Mucosa of descending colon (tissue), 3 donors: ENCODE measurements around the gene NRL. TPM values are rescaled to one million over a fixed set of nuclear protein-coding genes. Genes with fewer than 3 reads are reported as not detected.
"Not testable (repeated sequence)": the region's sequence is repeated elsewhere in the genome, so short reads cannot be mapped to it uniquely, and the experiment has no call there.

Experiments
- ATAC-seq: fragments of 200-7000 bp; cut with Tn5 transposase; one replicate; pipeline ENCODE4 v1.9.1; 2020; ENCODE audit warnings: mild to moderate bottlenecking, moderate library complexity
- DNase-seq, 3 donors: peaks; one replicate each; pipeline ENCODE4 v3.0.0-alpha.2; 2020
- H3K36me3 ChIP-seq: fragments of 200-600 bp; one replicate; pipeline ENCODE4 v1.8.0; 2021; ENCODE audit warnings: low read depth, mild to moderate bottlenecking
- H3K4me1 ChIP-seq: fragments of 200-600 bp; one replicate; pipeline ENCODE4 v1.8.0; 2021; ENCODE audit warnings: low read depth, mild to moderate bottlenecking
- H3K4me3 ChIP-seq: fragments of 200-600 bp; one replicate; pipeline ENCODE4 v1.8.0; 2021; ENCODE audit warnings: mild to moderate bottlenecking
- H3K9me3 ChIP-seq: fragments of 200-600 bp; one replicate; pipeline ENCODE4 v1.8.0; 2021; ENCODE audit warnings: mild to moderate bottlenecking
- intact Hi-C, 2 donors: fragments of 100-400 bp; cut with DNase I in 1 of 2; cut with micrococcal nuclease in 1 of 2; formaldehyde crosslinking; loops; one replicate each; pipeline versions ENCODE4 v1.11.0 to v1.11.1; 2022; cut with DNase I, micrococcal nuclease
- total RNA-seq, 3 donors: library from RNA; stranded (reverse); fragmentation: NEBNext Ultra II Directional in 2 of 3; extraction: Animal tissue kit (Norgen Biotek cat#: 25700) in 2 of 3; gene quantifications; one replicate each; pipeline versions ENCODE4 v1.2.1 to v1.2.4, GENCODE V29; 2021 to 2023
- TF ChIP-seq, protein P1 (sequence below): fragments of 200-600 bp; IDR thresholded peaks from one replicate; pipeline ENCODE4 v1.8.0; 2022; ENCODE audit warnings: antibody characterized with exemption, mild to moderate bottlenecking
- donor health status: DM: no; HTN: no; CAD: no; lungs with moderate emphysema.
- donor health status: DM: no; HTN: no; CAD: no.
- donor health status: DM: no; HTN: yes; CAD: no.

The NRL gene
- total RNA-seq, 3 donors from 2014 or later = 2.3 to 4.5 (median 2.8) TPM

DNA sequence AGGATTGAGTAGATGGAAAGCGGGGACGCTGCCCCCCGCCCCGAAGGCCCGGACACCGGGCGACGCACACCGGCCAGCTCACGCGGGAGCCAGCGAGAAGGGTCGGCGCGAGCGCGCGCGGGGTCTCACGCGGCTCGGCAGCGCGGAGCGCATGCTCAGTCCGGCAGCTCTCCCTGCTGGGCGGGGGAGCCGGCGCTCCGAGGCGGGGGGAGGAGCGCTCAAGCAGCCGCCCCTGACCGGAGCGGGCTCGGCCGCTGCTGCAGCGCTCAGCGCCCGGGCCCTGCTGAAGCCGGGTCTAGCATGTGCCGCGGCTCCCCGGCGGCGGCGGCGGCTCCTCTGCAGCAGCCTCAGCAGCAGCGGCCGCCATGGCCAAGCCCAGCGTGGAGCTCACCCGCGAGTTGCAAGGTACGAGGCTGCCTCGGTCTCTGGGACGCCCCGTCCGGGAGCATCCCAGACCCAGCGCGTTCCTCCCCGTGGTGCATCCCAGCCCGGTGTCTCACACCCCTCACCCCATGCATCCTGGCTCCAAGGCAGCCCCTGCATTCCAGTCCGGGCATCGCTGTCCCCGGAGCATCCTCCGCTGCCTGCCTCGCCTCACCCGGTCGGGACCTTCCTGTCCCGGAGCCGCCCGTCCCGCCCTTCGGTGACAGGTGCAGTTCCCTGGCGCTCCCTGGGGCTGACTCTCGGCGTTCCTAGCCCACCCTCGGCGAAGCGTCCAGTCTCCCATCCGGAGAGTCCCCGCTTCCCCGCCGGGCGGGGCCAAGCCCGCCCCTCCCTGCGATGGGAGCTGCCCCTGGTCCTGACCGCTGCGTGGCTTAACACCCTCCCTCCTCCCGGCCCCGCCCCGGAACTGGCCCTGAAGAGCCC, 62.7 kb downstream of the NRL start, which contains the start of gene CARMIL3:
TSS of gene CARMIL3 (plus strand) at position 221 of the 867 bp plus-strand sequence. CDS start at position 366, 145 bp downstream.
- Histone ChIP-seq H3K36me3 (no peaks in the 10 kb centered on the region), H3K4me3 (peak within 1 kb of the TSS; percentile 40), H3K4me1 (peaks cover 9% of the 10 kb centered on the region), H3K9me3 (no peaks in the 10 kb centered on the region)
- ATAC-seq = peak; percentile 92
- peak; percentile 68 to 81 (median 76) for DNase-seq
- TF ChIP-seq, protein P1, sequence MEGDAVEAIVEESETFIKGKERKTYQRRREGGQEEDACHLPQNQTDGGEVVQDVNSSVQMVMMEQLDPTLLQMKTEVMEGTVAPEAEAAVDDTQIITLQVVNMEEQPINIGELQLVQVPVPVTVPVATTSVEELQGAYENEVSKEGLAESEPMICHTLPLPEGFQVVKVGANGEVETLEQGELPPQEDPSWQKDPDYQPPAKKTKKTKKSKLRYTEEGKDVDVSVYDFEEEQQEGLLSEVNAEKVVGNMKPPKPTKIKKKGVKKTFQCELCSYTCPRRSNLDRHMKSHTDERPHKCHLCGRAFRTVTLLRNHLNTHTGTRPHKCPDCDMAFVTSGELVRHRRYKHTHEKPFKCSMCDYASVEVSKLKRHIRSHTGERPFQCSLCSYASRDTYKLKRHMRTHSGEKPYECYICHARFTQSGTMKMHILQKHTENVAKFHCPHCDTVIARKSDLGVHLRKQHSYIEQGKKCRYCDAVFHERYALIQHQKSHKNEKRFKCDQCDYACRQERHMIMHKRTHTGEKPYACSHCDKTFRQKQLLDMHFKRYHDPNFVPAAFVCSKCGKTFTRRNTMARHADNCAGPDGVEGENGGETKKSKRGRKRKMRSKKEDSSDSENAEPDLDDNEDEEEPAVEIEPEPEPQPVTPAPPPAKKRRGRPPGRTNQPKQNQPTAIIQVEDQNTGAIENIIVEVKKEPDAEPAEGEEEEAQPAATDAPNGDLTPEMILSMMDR = no peak
- intact Hi-C loops = loop anchor here in 1 of 2 donors (10.0 kb wide), 1 partner anchor 53 kb away; no protein-coding TSS in a partner anchor

DNA sequence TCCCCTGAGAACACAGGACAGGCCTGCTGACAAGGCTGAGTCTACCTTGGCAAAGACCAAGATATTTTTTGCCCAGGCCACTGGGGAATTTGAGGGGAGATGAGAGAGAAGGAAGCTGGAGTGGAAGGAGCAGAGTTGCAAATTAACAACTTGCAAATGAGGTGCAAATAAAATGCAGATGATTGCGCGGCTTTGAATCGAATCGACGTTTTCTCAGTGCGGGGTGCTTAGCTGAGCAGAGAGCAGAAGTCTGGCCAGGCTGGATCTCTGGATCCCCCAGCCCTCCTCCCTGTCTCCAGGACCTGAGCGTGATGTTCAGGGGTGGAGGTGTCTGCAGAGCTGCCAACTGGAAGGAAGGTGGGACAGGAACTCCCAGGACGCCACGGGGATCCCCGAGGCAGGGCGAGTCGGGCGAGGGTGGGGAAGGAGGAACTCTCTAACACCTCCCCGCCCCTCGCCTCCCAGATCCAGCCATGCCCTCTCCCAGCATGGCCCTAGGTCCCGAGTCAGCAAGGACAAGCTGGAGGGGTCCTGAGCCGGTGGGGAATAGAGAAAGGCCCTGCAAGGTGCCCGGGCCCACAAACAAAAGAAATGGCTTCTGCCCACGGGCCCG, 63.5 kb downstream of the NRL start:
- Histone ChIP-seq H3K4me1 (peaks cover 9% of the 10 kb centered on the region), H3K9me3 (no peaks in the 10 kb centered on the region), H3K36me3 (no peaks in the 10 kb centered on the region), H3K4me3 (peak overlapping the region; percentile 40)
- ATAC-seq = peak; percentile 53
- peak in 2 of 3 donors; percentile 56 to 75 for DNase-seq
- intact Hi-C loops = loop anchor here in 1 of 2 donors (10.0 kb wide), 1 partner anchor 54 kb away; no protein-coding TSS in a partner anchor
- TF ChIP-seq, protein P1 = no peak

DNA sequence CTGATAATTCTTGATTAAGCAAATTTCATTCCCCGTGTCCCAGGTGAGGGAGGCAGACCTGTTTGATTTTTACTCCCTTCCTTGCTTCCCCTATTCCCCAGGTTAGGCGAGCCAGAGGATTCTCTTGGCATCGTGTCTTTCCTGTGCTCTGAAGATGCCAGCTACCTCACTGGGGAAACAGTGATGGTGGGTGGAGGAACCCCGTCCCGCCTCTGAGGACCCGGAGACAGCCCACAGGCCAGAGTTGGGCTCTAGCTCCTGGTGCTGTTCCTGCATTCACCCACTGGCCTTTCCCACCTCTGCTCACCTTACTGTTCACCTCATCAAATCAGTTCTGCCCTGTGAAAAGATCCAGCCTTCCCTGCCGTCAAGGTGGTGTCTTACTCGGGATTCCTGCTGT, 64.0 kb downstream of the NRL start:
- DNase-seq = peak in 1 of 3 donors; percentile 14
- not testable (repeated sequence) for ATAC-seq
- intact Hi-C loops = loop anchor here in 1 of 2 donors (10.0 kb wide), 1 partner anchor 54 kb away; no protein-coding TSS in a partner anchor

DNA sequence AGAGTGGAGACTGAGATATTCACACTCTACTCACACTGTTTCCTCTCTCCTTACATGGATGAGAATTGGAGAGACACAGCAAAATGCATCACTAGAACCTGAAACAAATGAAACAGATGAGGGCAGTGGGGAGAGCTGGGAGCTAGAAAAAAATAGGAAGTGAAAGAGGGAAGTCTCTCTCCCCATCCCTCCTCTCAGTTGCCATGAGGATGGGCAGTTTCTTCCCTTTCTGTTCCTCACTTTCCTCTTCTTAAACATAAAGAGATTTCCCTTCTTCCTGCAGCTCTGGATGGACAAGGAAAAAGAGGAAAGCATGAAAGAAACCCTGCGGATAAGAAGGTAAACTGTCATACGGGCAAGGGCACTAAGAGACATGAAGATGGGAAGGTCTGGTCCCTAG, 65.7 kb downstream of the NRL start:
- DNase-seq, ATAC-seq: not testable (repeated sequence)

More for the DNA sequence above, 64.0 kb downstream of the NRL start:
- not testable (repeated sequence) for H3K36me3 ChIP-seq, H3K9me3 ChIP-seq, H3K4me1 ChIP-seq, H3K4me3 ChIP-seq

DNA sequence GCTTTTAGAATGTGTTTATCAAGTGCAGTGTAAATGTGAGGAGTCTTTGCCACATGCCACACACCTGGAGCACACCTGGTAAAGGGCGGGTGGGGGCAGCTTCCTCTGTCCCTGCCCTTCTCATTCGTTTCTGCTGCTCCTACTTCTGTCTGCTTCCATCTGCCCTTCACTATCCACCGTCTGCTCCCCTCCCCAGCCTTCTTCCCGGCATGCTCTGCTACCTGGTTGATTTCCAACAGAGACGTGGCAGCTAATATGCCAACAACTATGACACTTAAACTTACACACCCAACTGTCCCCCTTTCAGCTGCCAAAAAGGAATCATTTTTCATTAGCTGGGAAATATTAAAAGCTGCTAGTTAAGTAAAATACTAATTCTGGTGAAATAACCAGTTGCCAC, 72.0 kb downstream of the NRL start:
- intact Hi-C loops = no loop called here
- Histone ChIP-seq H3K4me1 (peaks cover 2% of the 10 kb centered on the region), H3K4me3 (no peak overlapping the region), H3K9me3 (no peaks in the 10 kb centered on the region), H3K36me3 (no peaks in the 10 kb centered on the region)
- TF ChIP-seq, protein P1 = no peak
- ATAC-seq (no peak), DNase-seq (no peak)

More for the DNA sequence above, 65.7 kb downstream of the NRL start:
- H3K4me1 ChIP-seq, H3K4me3 ChIP-seq, H3K36me3 ChIP-seq, intact Hi-C loops, H3K9me3 ChIP-seq: not testable (repeated sequence)

DNA sequence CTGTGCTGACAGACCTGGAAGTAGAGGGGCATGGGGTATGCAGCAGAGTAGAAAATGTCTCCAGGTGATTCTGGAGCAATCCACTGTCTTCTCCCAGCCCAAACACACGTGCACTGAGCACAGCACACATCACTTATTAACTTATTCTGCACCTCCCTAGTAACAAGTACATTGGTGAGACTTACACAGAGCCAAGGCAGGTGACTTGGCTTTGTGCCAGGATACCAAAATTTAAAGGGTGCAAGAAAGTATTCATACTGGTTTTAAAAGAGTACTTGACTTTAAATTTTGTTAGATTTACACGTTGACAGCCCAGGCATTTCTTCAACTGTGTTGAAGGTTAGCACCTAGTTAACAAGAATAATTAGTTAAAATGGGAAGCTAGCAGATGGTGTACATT, 74.1 kb downstream of the NRL start:
- no peaks in the 10 kb centered on the region for H3K36me3 ChIP-seq
- no peak for ATAC-seq
- H3K4me1 ChIP-seq = peaks cover 2% of the 10 kb centered on the region
- no peaks in the 10 kb centered on the region for H3K9me3 ChIP-seq
- DNase-seq = no peak
- intact Hi-C loops = no loop called here
- H3K4me3 ChIP-seq = no peak overlapping the region
- TF ChIP-seq, protein P1 = no peak
